ENCODE data around the gene RAB11B.
A peak's percentile ranks its signal among the peaks of the same experiment; 100 is the strongest.
"Not testable (repeated sequence)": the region's sequence is repeated elsewhere in the genome, so short reads cannot be mapped to it uniquely, and the experiment has no call there.

Gene RAB11B

GRCh38 chr19:8393871-8394250, 3.7 kb downstream of the RAB11B start:
- no peak for DNase-seq (ENCODE audit: low read depth)

GRCh38 chr19:8395621-8396082, 5.5 kb downstream of the RAB11B start:
- no peak for DNase-seq (ENCODE audit: low read depth)

GRCh38 chr19:8396185-8396562, 6.0 kb downstream of the RAB11B start:
- no peak for DNase-seq (ENCODE audit: low read depth)

- peak; percentile 58 for DNase-seq (ENCODE audit: low read depth)
These were observed 6.5 kb downstream of the RAB11B start for GRCh38 chr19:8396563-8397203.

GRCh38 chr19:8397271-8397670, 7.1 kb downstream of the RAB11B start:
- DNase-seq (ENCODE audit: low read depth), result peak; percentile 19

- no peak for DNase-seq (ENCODE audit: low read depth)
These were observed 7.7 kb downstream of the RAB11B start for GRCh38 chr19:8397746-8398310.

- DNase-seq (ENCODE audit: low read depth), result no peak
These were observed 8.2 kb downstream of the RAB11B start for GRCh38 chr19:8398311-8398771.

GRCh38 chr19:8399681-8400188, 9.6 kb downstream of the RAB11B start:
- DNase-seq (ENCODE audit: low read depth), result no peak

- DNase-seq (ENCODE audit: low read depth), result no peak
These were observed 11.8 kb downstream of the RAB11B start for GRCh38 chr19:8401981-8402411.

GRCh38 chr19:8403098-8403819, 13.1 kb downstream of the RAB11B start:
- DNase-seq (ENCODE audit: low read depth), result no peak

GRCh38 chr19:8403820-8404109, 13.6 kb downstream of the RAB11B start:
- DNase-seq (ENCODE audit: low read depth), result no peak

- no peak for DNase-seq (ENCODE audit: low read depth)
These were observed 14.4 kb downstream of the RAB11B start for GRCh38 chr19:8404391-8405151.

- not testable (repeated sequence) for DNase-seq (ENCODE audit: low read depth)
These were observed 20.6 kb downstream of the RAB11B start for GRCh38 chr19:8410718-8411117.

- peak; percentile 93 for DNase-seq (ENCODE audit: low read depth)
These were observed 22.8 kb downstream of the RAB11B start, which contains the start of gene MARCHF2 for GRCh38 chr19:8412783-8413628. Gene MARCHF2, plus strand, starts transcription at chr19:8413305. Its CDS starts 8,536 bp downstream, at chr19:8421841.

- DNase-seq (ENCODE audit: low read depth), result no peak
These were observed 23.5 kb downstream of the RAB11B start for GRCh38 chr19:8413629-8413995.

- DNase-seq (ENCODE audit: low read depth), result no peak
These were observed 26.6 kb downstream of the RAB11B start for GRCh38 chr19:8416796-8417195.

GRCh38 chr19:8421484-8422461, 31.6 kb downstream of the RAB11B start:
- no peak for DNase-seq (ENCODE audit: low read depth)

- peak; percentile 98 for DNase-seq (ENCODE audit: low read depth)
These were observed 33.7 kb downstream of the RAB11B start for GRCh38 chr19:8423817-8424223.

GRCh38 chr19:8425331-8425730, 35.2 kb downstream of the RAB11B start:
- DNase-seq (ENCODE audit: low read depth), result not testable (repeated sequence)

GRCh38 chr19:8426283-8426682, 36.1 kb downstream of the RAB11B start:
- no peak for DNase-seq (ENCODE audit: low read depth)
